Vagina (tissue), 2 donors: ENCODE data around the gene C1orf74.

Experiments used
- CTCF ChIP-seq, 3 experiments: fragments of 450-650 bp in 2 of 3; fragments of 200-600 bp in 1 of 3; sonication (generic) in 1 of 3; IDR thresholded peaks; one replicate each; pipeline ENCODE4 v1.5.1; 2017 to 2019; ENCODE audit warnings: antibody characterized with exemption in 3 of 3, mild to moderate bottlenecking in 2 of 3, moderate library complexity in 2 of 3
- POLR2A ChIP-seq, 2 donors: fragments of 450-650 bp; IDR thresholded peaks; one replicate each; pipeline ENCODE4 v1.6.1; 2017; ENCODE audit warnings: antibody characterized with exemption in 2 of 2, mild to moderate bottlenecking in 2 of 2, moderate library complexity in 2 of 2
- POLR2AphosphoS5 ChIP-seq, 2 donors: sonication (generic); formaldehyde crosslinking; IDR thresholded peaks; one replicate each; pipeline ENCODE4 v1.9.0; 2017; ENCODE audit warnings: antibody characterized with exemption in 2 of 2, mild to moderate bottlenecking in 2 of 2, low read depth in 1 of 2; ENCODE audit not compliant: insufficient read depth in 1 of 2

DNA sequence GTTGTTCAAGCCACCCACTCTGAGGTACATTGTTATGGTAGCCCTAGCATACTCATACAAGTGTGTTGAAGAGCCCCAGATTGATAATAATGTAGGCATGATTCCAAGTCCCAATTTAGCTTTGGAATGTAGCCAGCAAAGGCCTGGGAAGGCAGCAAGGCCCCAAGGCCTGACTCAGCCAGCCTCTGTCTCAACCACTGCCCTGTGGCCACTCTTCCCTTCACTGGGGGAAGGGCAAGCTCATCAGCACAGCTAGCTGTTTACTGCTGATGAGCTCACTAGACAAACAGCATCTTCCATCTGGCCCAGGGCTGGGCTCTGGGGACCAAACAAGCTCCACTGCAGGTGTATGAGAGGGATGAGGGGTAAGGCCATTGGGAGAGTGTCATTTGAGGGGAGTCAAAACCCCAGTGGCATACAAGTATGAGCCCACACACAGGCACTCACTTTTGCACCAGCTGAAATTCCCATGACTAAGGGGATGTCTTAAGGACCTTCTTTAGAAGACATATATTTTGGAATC lies 23.8 kb upstream of the C1orf74 start:
- TF ChIP-seq CTCF (IDR thresholded peaks at IDR 0.05): no peak
- TF ChIP-seq POLR2A (IDR thresholded peaks at IDR 0.05): no peak
- TF ChIP-seq POLR2AphosphoS5 (IDR thresholded peaks at IDR 0.05; ENCODE audit: insufficient read depth in 1 of 2, low read depth in 1 of 2): no peak
